A549 treated with Hydrocortisone at 1 μM for 4 hours (cell line): ENCODE measurements around the gene PDLIM1. TPM values are rescaled to one million over a fixed set of nuclear protein-coding genes. Genes with fewer than 3 reads are reported as not detected.

ENCODE experiments used
- total RNA-seq: library from RNA; stranded (reverse); fragments of 200-300 nt; extraction: Qiagen RNA extraction; gene quantifications from 5 replicates; pipeline ENCODE4 v1.2.3, GENCODE V29; 2022

The PDLIM1 gene, protein sequence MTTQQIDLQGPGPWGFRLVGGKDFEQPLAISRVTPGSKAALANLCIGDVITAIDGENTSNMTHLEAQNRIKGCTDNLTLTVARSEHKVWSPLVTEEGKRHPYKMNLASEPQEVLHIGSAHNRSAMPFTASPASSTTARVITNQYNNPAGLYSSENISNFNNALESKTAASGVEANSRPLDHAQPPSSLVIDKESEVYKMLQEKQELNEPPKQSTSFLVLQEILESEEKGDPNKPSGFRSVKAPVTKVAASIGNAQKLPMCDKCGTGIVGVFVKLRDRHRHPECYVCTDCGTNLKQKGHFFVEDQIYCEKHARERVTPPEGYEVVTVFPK
- total RNA-seq: 232 to 258 TPM (median 251 TPM) in 5 replicates

DNA sequence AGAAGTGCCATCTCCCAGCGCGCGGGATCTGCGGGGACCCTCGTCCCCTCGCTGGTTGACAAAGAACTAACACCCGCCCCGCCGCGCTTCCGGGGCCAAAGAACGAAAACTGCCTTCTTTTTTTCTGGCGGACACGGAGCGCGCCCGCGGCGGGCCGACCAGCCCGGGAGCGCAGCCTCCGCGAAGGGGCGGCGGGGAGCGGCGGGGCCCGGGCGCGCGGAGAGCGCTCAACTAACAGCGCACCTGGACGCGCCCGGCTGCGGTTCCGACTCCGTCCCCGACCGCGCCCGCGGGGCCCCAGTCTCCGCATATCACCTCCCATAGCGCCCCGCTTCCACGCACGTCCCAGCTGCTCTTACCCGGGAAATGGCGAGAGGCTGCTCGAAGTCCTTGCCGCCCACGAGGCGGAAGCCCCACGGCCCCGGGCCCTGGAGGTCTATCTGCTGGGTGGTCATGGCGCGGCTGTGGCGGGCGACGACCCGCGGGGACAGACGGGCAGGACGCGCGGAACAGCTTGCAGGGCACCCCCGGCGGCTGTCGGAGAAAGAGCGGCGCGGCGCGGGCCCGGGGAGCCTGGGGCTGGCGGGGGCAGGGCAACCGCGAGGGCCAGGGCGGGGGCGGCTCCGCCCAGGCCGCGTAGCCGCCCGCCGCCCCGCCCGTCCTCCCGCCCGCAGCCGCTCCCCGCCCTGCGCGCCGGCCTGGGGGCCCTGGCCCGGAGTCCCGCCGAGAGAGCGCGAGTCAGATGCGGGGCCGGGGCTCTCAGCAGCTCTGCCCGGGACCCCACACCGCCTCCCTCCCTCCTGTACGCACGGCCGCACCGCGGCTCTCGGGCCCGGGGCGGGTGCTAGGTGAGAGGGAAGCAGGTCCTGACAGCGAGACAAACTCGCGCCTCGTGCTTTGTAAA, at the start of gene PDLIM1:
TSS of gene PDLIM1 (minus strand) at position 543 of the 904 bp plus-strand sequence. CDS start at position 455, 88 bp downstream.

DNA sequence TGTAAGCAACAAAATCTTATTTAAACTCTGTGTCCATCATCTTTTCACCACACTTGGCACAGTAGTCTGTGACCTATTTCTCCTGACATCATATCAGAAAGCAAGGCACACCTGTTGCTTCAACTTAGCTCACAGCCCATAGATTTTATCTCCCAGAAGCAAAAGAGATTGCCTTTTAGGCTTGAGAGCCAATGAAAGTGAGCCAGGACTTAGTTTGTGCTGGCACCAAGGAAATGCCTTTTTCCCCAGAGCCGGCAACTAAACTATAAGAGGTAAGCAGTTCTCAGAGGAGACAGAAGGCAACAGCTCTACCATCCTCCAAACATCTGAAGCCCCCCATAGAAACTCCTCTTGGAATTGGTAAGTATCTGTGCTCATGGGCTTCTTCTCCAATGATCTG, 96.9 kb downstream of the PDLIM1 start, which contains the start of gene ACSM6:
TSS of gene ACSM6 (plus strand) at position 295 of the 400 bp plus-strand sequence. CDS start 248 bp downstream, outside the sequence.

Other genes starting within 250 kb of the PDLIM1 start
- gene CYP2C8, start 221.5 kb downstream of the PDLIM1 start, total RNA-seq: not detected in 5 replicates
- gene ACSM6, start 96.8 kb downstream of the PDLIM1 start, total RNA-seq: not detected in 5 replicates